NOMO-1 treated with DMSO at 0.1 percent for 48 hours (cell line): ENCODE results near the gene TCEAL1.
"Not testable (repeated sequence)": the region's sequence is repeated elsewhere in the genome, so short reads cannot be mapped to it uniquely, and the experiment has no call there.

Source experiments
- DNase-seq: peaks from one replicate; lab custom pipeline; 2025; ENCODE audit not compliant: unreplicated experiment; lab: John Stamatoyannopoulos, UW

The TCEAL1 gene

GRCh38 chrX:103628386-103629317 is at the start of gene TCEAL1:
Gene TCEAL1 (plus strand): TSS chrX:103628975. CDS start chrX:103629917, 942 bp downstream.
- no peak for DNase-seq

- no peak for DNase-seq
Observed at GRCh38 chrX:103584596-103584995, 44.2 kb upstream of the TCEAL1 start.

GRCh38 chrX:103585411-103586313 is 43.1 kb upstream of the TCEAL1 start, which contains the start of gene TCEAL4:
Gene TCEAL4 (plus strand): TSS chrX:103585515. CDS start chrX:103586676, 1,161 bp downstream.
- no peak for DNase-seq

DNA sequence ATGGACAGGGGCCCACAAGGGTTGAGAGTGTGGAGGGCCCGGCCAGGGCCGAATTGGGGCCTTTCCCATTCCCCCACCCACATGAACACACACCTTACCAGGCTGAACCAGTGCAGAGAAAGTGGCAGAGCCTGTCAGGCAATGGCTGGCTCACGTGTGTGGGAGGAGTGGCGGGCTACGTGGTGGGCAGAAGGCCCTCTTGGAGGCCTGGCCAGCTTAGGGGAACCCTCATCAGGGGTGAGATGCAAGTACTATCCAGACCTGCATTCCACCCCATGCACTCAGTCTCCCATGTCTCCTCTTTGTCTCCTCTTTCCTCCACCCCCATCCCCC is 42.5 kb upstream of the TCEAL1 start:
- DNase-seq, result no peak

GRCh38 chrX:103586659-103587058 is 42.1 kb upstream of the TCEAL1 start:
- DNase-seq, result no peak

DNA sequence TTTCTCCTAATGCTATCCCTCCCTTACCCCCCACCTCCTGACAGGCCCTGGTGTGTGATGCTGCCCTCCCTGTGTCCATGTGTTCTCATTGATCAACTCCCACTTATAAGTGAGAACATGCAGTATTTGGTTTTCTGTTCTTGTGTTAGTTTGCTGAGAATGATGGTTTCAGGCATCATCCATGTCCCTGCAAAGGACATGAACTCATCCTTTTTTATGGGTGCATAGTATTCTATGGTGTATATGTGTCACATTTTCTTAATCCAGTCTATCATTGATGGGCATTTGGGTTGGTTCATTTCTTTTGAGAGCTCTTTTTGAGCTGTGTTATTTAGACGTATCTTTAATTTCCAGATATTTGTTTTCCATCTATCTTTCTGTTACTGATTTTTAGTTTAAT is 36.5 kb upstream of the TCEAL1 start:
- DNase-seq, result not testable (repeated sequence)

DNA sequence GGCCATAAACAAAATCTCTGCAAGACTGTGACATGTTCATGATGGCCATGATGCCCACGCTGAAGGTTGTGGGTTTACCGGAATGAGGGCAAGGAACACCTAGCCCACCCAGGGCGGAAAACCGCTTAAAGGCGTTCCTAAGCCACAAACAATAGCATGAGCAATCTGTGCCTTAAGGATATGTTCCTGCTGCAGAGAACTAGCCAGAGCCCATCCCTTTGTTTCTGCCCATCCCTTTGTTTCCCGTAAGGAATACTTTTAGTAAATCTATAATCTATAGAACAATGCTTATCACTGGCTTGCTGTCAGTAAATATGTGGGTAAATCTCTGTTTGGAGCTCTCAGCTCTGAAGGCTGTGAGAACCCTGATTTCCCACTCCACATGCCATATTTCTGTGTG is 33.6 kb upstream of the TCEAL1 start:
- not testable (repeated sequence) for DNase-seq

GRCh38 chrX:103607364-103608305 is 21.1 kb upstream of the TCEAL1 start, which contains the start of gene TCEAL3:
Gene TCEAL3 (plus strand): TSS chrX:103607963. CDS start chrX:103609065, 1,102 bp downstream.
- DNase-seq, result no peak

DNA sequence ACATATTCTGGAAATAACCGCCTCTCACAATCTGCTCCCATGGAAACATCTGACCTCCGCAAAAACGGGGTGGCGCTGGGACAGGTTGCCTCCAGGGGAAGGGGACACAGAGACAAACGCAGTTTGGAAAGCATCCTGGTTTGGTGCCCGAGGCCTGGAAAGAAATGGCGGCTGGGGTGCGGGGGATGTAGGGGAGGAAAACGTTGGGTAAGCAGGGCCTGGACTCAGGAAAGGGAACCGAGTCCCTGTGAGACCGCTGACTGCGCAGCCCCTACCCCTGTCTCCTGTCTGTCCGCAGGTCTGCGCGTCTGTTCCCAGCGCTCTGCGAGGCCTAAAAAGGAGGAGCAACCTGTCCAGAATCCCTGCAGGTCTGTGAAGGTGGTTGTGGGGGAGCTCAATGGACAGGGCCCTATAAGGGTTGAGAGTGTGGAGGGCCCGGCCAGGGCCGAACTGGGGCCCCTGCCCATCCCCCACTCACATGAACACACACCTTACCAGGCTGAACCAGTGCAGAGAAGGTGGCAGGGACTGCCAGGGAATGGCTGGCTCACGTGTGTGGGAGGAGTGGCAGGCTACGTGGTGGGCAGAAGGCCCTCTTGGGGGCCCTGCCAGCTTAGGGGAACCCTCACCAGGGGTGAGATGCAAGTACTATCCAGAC is 20.3 kb upstream of the TCEAL1 start:
- no peak for DNase-seq

DNA sequence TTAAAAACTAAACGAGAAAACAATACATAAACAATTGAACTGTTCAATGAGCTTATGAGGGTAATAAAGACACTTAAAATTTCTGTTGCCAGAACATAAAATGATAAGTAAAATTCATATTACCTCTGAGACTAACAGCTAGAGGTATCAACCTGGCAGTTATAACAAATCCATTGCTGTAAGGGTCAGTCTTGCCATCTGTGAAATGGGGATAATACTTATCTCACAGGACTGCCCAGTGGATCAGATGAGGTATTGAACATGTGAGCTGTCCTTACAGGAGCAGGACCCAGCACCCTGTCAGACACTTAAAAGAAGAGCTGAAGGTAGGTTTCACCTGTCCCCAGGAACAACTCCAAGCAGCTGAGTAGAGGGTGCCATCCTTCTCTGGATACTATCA is 18.5 kb upstream of the TCEAL1 start:
- DNase-seq, result no peak

GRCh38 chrX:103613362-103613890 is 15.3 kb upstream of the TCEAL1 start:
- DNase-seq, result no peak

GRCh38 chrX:103614999-103615398 is 13.8 kb upstream of the TCEAL1 start:
- no peak for DNase-seq

DNA sequence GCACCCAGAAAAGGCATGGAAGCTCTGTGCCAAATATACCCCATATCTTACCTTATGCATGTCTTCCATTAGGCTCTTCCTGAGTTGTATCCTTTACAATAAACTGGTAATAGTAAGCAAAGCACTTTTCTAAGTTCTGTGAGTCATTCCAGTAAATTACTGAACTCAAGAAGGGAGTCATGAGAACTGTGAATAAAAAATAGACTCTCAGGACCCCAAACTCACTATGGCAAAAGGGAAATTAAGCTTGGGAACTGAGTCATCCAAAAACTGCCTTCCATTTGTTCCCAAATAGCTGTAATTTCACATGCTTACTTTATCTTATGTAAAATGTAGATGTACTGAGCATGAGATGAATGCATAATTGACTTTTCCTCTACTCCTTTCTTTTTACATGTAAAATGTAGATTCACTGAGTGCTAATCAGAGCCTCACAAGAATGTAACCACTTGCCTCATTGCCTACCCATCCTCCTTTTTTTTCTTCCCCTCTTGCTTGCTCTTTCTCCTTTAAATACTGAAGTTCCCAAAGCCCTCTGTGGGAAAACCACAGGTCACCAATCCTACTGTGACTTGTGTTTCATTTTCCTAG is 12.9 kb upstream of the TCEAL1 start:
- DNase-seq, result no peak

DNA sequence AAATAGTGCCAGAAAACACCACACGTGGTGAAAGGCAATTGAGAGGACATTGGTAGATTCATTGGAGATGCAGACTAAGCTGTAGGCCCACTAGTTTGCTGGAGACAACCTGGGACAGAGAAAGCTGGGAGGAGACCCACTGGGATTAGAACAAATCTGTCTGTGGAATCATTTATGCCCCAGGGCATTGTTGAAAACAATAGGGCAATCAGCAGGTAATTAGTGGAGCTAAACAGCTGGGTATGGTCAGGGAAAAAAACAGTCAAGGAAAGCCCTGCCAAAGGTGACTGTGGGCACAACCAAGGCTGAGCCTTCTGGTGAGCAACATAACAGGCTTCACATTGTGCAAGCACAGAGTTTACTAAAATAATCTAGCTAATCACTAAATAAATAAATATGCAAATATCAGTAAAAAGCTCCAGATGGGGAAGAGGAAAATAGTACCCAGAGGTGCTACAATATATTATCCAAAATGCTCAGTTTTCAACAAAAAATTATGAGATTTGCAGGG is 12.0 kb upstream of the TCEAL1 start:
- no peak for DNase-seq

DNA sequence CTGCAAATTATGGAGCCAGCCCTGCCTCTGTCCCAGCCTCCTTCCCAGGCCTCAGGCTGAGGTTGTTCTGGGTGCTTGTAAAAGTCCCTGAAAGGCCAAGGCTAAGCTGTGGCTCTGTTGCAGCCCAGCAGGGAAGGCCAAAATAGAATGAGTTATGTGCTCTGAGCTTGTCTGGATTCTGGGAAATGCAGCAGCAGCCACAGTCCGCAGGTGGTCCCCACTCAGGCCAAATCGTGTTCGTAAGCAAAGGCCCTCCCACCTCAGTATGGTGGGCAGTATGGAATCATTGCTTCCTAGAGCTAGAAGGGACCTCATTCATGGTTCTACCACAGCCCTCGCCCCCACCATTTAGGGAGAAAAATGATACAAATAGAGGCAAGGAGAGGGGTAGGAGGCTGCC is 4.7 kb upstream of the TCEAL1 start:
- DNase-seq, result no peak

DNA sequence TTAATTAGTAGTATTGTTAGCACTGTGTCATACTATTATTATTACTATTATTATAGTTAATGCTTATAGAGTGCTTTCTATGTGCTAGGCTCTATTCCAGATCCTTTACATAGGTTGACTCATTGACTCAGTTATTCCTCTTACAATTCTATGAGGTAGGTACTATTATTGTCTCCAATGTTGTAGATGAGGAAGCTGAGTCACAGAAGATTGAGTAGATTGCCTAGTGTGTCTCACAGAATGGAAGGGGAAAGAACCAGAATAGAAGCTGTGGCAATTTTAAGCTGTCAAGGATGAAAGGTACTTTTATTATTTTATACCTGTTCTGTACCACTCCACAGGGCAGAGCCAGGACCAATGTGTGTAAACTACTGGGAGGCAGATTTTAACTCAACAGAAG is 1.9 kb upstream of the TCEAL1 start:
- no peak for DNase-seq

- no peak for DNase-seq
Observed at GRCh38 chrX:103629318-103630170, 769 bp downstream of the TCEAL1 start.

- no peak for DNase-seq
Observed at GRCh38 chrX:103630171-103630511, 1.4 kb downstream of the TCEAL1 start.
